ENCODE data around the gene LYL1. TPM values are rescaled to one million over a fixed set of nuclear protein-coding genes. Genes with fewer than 3 reads are reported as not detected.
A peak's percentile ranks its signal among the peaks of the same experiment; 100 is the strongest.

LYL1 gene
- total RNA-seq, 2 donors from 2014 or later, result 4.8 to 6.3 TPM

DNA sequence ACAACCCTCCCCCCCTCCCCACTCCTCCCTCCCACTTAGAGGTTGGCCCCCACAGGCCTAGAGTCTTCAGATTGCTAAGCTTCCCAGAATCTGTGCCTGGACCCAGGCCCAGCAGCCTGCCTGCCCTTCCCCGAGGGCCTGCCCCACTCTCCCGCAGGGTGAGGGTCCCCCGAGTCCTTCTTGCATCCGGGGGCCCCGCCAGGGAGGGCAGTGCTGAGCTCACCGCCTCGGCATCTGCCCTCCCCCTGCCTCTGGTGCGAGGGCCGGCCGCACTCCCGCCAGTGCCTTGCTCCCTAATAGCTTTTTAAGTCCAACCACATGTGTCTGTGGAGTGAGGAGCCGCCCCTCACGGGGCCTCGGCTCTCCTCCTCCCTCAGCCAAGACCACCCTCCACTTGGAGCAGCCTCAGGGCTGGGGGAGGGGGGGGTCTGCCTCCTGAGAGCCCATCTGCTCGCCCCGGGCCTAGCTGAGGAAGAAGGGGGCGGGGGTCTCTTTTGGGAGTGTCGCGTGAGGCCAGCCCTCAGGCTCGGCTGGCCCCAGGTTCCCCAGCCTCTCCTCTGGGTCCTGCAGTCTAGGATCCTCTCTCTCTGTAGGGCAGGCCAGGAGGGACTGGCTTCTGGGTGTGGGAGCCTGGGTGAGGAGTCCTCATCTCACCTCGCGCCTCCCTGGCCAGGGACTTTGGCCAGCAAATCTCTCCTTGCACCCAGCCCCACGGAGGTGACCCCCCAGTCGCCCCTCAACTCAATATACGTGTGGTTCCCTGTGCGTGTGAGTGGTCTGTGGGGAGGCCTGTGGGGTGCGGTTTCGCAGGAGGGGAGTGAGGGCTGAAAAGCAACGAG lies 47.2 kb downstream of the LYL1 start:
- Mint-ChIP-seq H3K4me1 (ENCODE audit: low read depth) (peaks cover 13% of the 10 kb centered on the region), H3K27me3 (ENCODE audit: low read depth) (peaks cover 13% of the 10 kb centered on the region), H3K9me3 (no peaks in the 10 kb centered on the region), H3K27ac (no peak overlapping the region), H3K36me3 (ENCODE audit: insufficient read depth in 2 of 2) (no peaks in the 10 kb centered on the region), H3K4me3 (no peak overlapping the region)
- ATAC-seq (replicated peaks in 1 of 2) (no peak), DNase-seq (no peak)

DNA sequence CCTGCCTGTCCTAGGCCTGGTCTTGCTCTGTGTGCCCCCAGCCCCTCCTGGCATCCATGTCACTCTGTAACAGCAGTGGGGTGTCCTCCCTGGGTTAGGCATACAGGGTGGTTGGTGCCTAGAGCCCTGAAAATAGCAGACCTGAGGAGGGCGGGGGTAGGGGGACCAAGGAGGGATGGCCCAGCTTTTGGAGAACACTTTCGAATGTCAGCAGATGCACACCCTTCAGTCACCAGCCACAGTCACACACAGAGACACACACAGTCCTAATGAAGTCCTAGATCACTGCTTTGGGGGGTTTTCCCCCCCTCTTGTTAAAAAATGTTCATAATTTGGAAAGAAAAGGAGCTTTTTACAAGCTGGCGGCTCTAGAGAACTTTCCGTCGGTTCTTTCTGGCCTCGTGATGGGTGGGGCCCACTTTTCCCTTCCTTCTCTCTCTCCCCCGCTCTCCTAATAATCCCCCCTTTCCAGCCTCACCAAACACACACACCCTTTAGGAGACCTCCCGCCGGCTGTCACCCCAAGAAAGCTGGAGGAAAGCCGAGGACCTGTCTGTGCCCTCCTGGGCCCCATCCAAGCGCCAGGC lies 47.9 kb downstream of the LYL1 start:
- no peak overlapping the region for H3K27ac Mint-ChIP-seq
- H3K36me3 Mint-ChIP-seq (ENCODE audit: insufficient read depth in 2 of 2), result no peaks in the 10 kb centered on the region
- H3K4me3 Mint-ChIP-seq, result no peak overlapping the region
- peaks cover 13% of the 10 kb centered on the region for H3K4me1 Mint-ChIP-seq (ENCODE audit: low read depth)
- no peak for DNase-seq
- ATAC-seq (replicated peaks in 1 of 2), result no peak
- H3K27me3 Mint-ChIP-seq (ENCODE audit: low read depth), result peaks cover 13% of the 10 kb centered on the region
- H3K9me3 Mint-ChIP-seq, result no peaks in the 10 kb centered on the region

DNA sequence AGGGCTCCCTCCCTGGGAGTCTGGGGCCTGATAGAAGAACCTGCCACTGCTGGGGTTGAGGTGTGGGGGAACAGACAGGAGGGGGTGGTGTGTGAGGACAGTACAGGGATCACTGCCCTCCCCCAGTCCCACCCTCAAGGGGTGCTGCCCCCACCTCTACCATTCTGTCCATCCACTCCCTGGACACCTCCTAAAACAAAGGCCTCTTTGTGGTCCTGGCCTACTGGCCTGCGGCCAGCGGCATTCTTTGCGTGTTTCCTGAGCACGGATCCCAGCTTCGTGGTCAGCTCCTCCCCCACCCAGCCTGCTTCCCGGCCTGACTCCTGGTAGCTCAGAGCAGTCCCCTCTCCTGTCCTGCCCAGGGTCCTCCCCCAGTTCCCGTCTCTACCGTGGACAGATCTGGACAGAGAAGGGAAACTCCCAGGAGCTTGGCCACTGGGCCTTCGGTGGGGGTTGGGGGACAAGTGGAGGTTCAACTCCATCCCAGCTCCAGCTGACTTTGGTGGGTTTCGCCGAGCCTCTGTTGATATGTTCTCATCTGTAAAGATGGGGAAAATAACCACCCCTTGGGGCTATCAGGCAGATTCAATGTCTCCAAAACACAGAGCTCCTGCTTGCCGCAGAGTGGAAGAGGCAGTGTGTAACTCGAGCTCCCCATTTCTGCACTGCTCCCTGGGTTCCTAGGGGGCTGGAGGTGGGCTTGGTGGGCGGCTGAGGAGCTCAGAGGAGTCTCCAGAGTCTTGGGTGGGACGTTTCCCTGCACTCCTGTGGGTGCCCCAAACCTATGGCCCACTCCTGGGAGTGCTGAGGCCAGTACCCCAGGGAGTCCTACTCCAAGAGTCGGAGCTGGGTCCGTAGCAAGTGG lies 48.7 kb downstream of the LYL1 start:
- Mint-ChIP-seq H3K9me3 (no peaks in the 10 kb centered on the region), H3K27ac (no peak overlapping the region), H3K4me1 (ENCODE audit: low read depth) (peaks cover 13% of the 10 kb centered on the region)

DNA sequence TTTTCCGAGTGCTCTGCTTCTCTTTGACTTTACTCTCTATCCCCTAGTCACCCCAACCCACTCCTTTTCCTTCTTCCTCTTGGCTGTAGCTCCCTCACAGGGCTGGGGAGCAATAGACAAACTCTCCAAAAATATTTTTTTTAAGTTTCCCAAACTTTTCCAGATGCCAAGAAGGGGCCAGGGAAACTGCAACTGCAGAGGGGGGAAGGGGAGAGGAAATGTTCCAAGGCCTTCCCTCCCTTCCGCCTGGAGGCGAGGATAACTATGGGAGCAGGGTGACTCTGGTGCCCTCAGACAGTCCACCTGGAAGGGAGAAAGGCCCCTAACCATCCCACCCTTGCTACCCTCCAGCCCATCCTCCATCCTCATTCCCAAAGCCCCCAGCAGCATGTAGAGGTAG lies 49.4 kb downstream of the LYL1 start:
- ATAC-seq (replicated peaks in 1 of 2), result no peak
- DNase-seq, result no peak
- no peak overlapping the region for H3K4me3 Mint-ChIP-seq
- H3K27ac Mint-ChIP-seq, result no peak overlapping the region
- H3K4me1 Mint-ChIP-seq (ENCODE audit: low read depth), result peaks cover 13% of the 10 kb centered on the region
- H3K27me3 Mint-ChIP-seq (ENCODE audit: low read depth), result peaks cover 7% of the 10 kb centered on the region
- H3K9me3 Mint-ChIP-seq, result no peaks in the 10 kb centered on the region
- H3K36me3 Mint-ChIP-seq (ENCODE audit: insufficient read depth in 2 of 2), result no peaks in the 10 kb centered on the region

More for the DNA sequence above, 48.7 kb downstream of the LYL1 start:
- peaks cover 8% of the 10 kb centered on the region for H3K27me3 Mint-ChIP-seq (ENCODE audit: low read depth)
- ATAC-seq (replicated peaks in 1 of 2) (no peak), DNase-seq (no peak)
- no peaks in the 10 kb centered on the region for H3K36me3 Mint-ChIP-seq (ENCODE audit: insufficient read depth in 2 of 2)
- H3K4me3 Mint-ChIP-seq, result no peak overlapping the region

DNA sequence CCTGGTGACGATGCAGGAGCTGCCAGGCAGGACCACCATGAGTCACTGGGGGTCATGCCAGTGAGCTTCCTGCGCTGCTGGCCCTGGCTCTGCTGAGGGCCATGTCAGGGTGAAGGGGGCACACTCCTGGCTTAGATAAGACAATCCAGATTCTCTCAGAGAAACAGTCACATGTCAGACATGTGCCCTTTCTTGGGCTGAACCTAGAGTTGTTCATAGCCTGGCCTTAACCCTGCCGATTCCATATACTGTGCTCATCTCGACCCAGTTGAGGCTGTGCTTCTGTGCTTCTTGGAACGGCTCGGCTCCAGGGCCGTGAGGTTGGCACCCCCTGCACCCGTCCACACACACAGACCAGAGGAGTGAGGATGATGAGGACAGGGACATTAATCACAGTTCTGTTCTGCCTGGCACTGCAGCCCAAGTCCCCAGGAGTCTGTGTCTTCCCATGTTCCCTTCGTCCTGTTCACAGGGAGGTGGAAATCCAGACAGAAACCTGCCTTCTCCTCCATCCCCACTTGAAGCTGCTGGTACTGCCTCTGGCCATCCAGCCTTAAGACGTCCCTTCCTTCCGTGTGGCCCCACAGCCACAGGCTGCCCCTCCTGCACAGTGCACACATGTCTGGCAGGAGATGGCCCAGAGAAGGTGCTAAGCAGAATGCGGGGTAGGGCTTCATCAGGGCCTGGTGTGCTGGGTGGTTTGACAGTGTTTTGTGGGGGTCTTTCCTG lies 50.0 kb downstream of the LYL1 start:
- Mint-ChIP-seq H3K4me3 (no peak overlapping the region), H3K4me1 (ENCODE audit: low read depth) (peaks cover 13% of the 10 kb centered on the region), H3K27ac (no peak overlapping the region), H3K36me3 (ENCODE audit: insufficient read depth in 2 of 2) (no peaks in the 10 kb centered on the region), H3K27me3 (ENCODE audit: low read depth) (peaks cover 7% of the 10 kb centered on the region), H3K9me3 (no peaks in the 10 kb centered on the region)
- DNase-seq, result no peak
- peak in 1 of 2 donors; percentile 5 for ATAC-seq (replicated peaks in 1 of 2)

DNA sequence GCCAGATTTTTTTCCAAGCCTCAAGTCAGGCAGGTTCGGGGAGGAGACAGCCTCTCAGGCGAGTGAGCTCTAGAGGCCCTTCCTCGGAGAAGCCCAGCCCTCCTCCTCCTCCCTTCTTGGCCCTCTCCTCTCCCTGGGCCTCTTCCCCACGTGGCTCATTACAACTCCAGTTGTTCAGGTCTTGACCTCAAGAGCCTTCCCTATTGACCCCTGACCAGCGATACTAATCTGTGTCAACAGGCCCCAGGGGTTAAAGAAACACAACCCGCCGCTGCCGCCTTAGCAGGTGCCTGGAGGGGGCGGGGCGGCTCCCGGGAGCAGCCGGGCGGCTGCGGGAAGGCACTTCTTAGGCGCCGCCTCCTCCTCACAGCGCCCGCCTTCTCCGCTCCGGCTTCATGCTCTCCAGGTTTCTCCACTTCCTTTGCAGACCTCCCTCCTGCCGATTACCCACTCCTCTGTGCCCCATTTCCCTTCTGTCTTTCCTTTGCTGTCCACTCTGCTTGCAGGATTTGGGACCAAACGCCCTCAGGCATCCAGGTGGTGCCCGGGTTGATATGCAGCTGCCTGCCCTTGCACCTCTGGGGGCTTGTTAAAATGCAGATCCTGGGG lies 51.0 kb downstream of the LYL1 start:
- H3K4me3 Mint-ChIP-seq, result peak overlapping the region; percentile 31 to 79
- H3K4me1 Mint-ChIP-seq (ENCODE audit: low read depth), result peaks cover 13% of the 10 kb centered on the region
- peaks cover 7% of the 10 kb centered on the region for H3K27me3 Mint-ChIP-seq (ENCODE audit: low read depth)
- H3K36me3 Mint-ChIP-seq (ENCODE audit: insufficient read depth in 2 of 2), result no peaks in the 10 kb centered on the region
- H3K9me3 Mint-ChIP-seq, result no peaks in the 10 kb centered on the region
- DNase-seq, result peak; percentile 19 to 24
- no peak overlapping the region for H3K27ac Mint-ChIP-seq
- ATAC-seq (replicated peaks in 1 of 2), result peak in 1 of 2 donors; percentile 33

DNA sequence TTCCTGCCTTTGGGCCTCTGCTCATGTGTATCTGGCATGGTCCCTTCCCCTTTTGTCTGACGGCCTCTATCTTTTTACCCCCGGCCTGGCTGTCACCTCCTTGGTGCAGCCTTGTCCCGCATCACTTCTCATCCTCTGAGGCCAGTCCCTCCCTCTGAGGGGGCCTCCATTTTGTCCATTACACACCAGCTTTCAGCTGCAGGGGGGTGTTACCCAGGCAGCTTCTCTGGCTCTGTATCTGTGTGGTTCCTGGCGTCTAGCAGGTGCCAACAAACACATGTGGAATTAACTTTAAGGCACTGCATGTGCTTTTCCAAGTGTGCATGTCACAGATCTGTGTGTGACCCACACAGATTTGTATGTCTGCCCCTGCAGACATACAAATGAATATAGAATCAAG lies 52.4 kb downstream of the LYL1 start:
- H3K9me3 Mint-ChIP-seq, result no peaks in the 10 kb centered on the region
- no peak for DNase-seq
- no peaks in the 10 kb centered on the region for H3K36me3 Mint-ChIP-seq (ENCODE audit: insufficient read depth in 2 of 2)
- H3K27ac Mint-ChIP-seq, result no peak overlapping the region
- H3K4me3 Mint-ChIP-seq, result no peak overlapping the region
- peaks cover 7% of the 10 kb centered on the region for H3K27me3 Mint-ChIP-seq (ENCODE audit: low read depth)
- no peak for ATAC-seq (replicated peaks in 1 of 2)
- H3K4me1 Mint-ChIP-seq (ENCODE audit: low read depth), result peaks cover 13% of the 10 kb centered on the region

Other genes starting within 250 kb of the LYL1 start
- 10 to 100 TPM; 34.5 to 39.1 TPM for gene DNASE2, start 221.4 kb downstream of the LYL1 start, total RNA-seq
- under 1 TPM; 0.19 to 0.58 TPM for gene KLF1, start 215.7 kb downstream of the LYL1 start, total RNA-seq
- gene GCDH, start 211.7 kb downstream of the LYL1 start, total RNA-seq, result 10 to 100 TPM; 23.2 to 25.1 TPM
- 1 to 10 TPM; 3.1 to 4.5 TPM for gene SYCE2, start 183.6 kb downstream of the LYL1 start, total RNA-seq
- gene FARSA, start 169.1 kb downstream of the LYL1 start, total RNA-seq, result 10 to 100 TPM; 63.4 to 70.4 TPM
- gene CALR, start 164.2 kb downstream of the LYL1 start, total RNA-seq, result 100 to 1,000 TPM; 458 to 489 TPM
- 100 to 1,000 TPM; 159 to 189 TPM for gene RAD23A, start 157.0 kb downstream of the LYL1 start, total RNA-seq
- 10 to 100 TPM; 15.9 to 16.4 TPM for gene GADD45GIP1, start 145.6 kb downstream of the LYL1 start, total RNA-seq
- gene DAND5, start 133.3 kb downstream of the LYL1 start, total RNA-seq, result under 1 TPM; 0.12 to 0.32 TPM
- 1 to 10 TPM; 2.2 to 2.8 TPM for gene NFIX, start 107.4 kb downstream of the LYL1 start, total RNA-seq
- gene TRMT1, start 13.9 kb upstream of the LYL1 start, total RNA-seq, result 10 to 100 TPM; 41.0 to 46.0 TPM
- 10 to 100 TPM; 53.6 to 76.0 TPM for gene NACC1, start 15.4 kb upstream of the LYL1 start, total RNA-seq
- gene STX10, start 47.5 kb upstream of the LYL1 start, total RNA-seq, result 10 to 100 TPM; 73.9 to 89.9 TPM
- gene IER2, start 47.6 kb upstream of the LYL1 start, total RNA-seq, result 100 to 1,000 TPM; 168 to 184 TPM